Stomach smooth muscle (tissue), 2 donors: ENCODE data around the gene ZNF124.
A peak's percentile ranks its signal among the peaks of the same experiment; 100 is the strongest.
"Not testable (repeated sequence)": the region's sequence is repeated elsewhere in the genome, so short reads cannot be mapped to it uniquely, and the experiment has no call there.

Experiments used
- H3K27ac ChIP-seq: one replicate; pipeline ENCODE4 v1.7.0; 2013; ENCODE audit warnings: mild to moderate bottlenecking, low read length, inconsistent platforms
- H3K27me3 ChIP-seq, 2 donors: one replicate each; pipeline ENCODE4 v1.7.0; 2013; ENCODE audit warnings: low read length in 2 of 2; ENCODE audit not compliant: insufficient read depth in 2 of 2, control insufficient read depth in 1 of 2
- H3K36me3 ChIP-seq, 2 donors: one replicate each; pipeline ENCODE4 v1.7.0; 2013; ENCODE audit warnings: low read length in 2 of 2; ENCODE audit not compliant: control insufficient read depth in 2 of 2, insufficient read depth in 2 of 2
- H3K4me1 ChIP-seq: one replicate; pipeline ENCODE4 v1.7.0; 2013; ENCODE audit warnings: low read length; ENCODE audit not compliant: control insufficient read depth, insufficient read depth
- H3K4me3 ChIP-seq, 2 donors: one replicate each; pipeline ENCODE4 v1.7.0; 2013; ENCODE audit warnings: low read length in 2 of 2
- H3K9ac ChIP-seq, 2 donors: one replicate each; pipeline ENCODE4 v1.7.0; 2013; ENCODE audit warnings: low read length in 2 of 2, mild to moderate bottlenecking in 1 of 2
- H3K9me3 ChIP-seq, 2 donors: one replicate each; pipeline ENCODE4 v1.7.0; 2013; ENCODE audit warnings: low read length in 2 of 2; ENCODE audit not compliant: control insufficient read depth in 2 of 2
- donor health status: healthy.
- donor health status: Pancreatic carcinoma.

The ZNF124 gene

GRCh38 chr1:247127519-247128282, 44.1 kb downstream of the ZNF124 start:
- not testable (repeated sequence) for H3K27ac ChIP-seq, H3K9me3 ChIP-seq, H3K36me3 ChIP-seq, H3K9ac ChIP-seq, H3K4me1 ChIP-seq, H3K27me3 ChIP-seq
- H3K4me3 ChIP-seq, result peak overlapping the region in 1 of 2 donors; percentile 35

- not testable (repeated sequence) for H3K4me3 ChIP-seq, H3K9ac ChIP-seq, H3K27ac ChIP-seq, H3K4me1 ChIP-seq, H3K36me3 ChIP-seq, H3K27me3 ChIP-seq, H3K9me3 ChIP-seq
These were observed 45.2 kb downstream of the ZNF124 start for GRCh38 chr1:247126601-247127000.

GRCh38 chr1:247126166-247126565, 45.7 kb downstream of the ZNF124 start:
- H3K4me3 ChIP-seq, result not testable (repeated sequence)

DNA sequence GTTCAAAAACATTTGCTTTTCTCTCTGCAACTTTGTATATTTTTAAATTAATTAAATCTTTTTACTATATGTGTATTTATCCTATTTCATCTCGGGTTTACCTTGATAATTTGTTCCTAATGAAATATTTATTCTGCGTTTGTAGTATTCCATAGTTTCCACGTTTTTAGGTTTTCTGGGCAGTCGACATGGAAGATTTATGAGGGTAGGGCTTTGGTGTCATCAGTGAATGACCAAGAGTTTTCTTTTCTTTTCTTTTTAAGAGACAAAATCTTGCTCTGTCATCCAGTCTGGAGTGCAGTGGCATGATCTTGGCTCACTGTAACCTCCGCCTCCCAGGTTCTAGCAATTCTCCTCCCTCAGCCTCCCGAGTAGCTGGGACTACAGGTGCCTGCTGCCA, 50.4 kb downstream of the ZNF124 start:
- Histone ChIP-seq H3K27me3 (no peaks in the 10 kb centered on the region), H3K36me3 (no peaks in the 10 kb centered on the region), H3K9me3 (no peaks in the 10 kb centered on the region), H3K9ac (no peak overlapping the region), H3K27ac (no peak overlapping the region), H3K4me1 (no peaks in the 10 kb centered on the region), H3K4me3 (no peak overlapping the region)

More at GRCh38 chr1:247126166-247126565, 45.7 kb downstream of the ZNF124 start:
- not testable (repeated sequence) for H3K27ac ChIP-seq, H3K9ac ChIP-seq, H3K27me3 ChIP-seq, H3K36me3 ChIP-seq, H3K4me1 ChIP-seq, H3K9me3 ChIP-seq

DNA sequence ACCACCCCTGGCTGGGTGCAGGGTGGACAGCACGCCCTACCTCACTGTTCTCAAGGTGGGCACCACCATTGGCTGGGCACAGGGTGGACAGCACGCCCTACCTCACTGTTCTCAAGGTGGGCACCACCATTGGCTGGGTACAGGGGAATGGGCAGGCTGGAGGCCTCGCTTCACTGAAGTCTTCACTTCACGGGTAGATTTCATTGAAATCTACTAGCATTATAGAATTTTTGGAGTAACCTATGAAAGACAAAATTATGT, 51.5 kb downstream of the ZNF124 start:
- H3K27ac ChIP-seq, H3K27me3 ChIP-seq, H3K4me3 ChIP-seq, H3K9me3 ChIP-seq, H3K9ac ChIP-seq, H3K4me1 ChIP-seq, H3K36me3 ChIP-seq: not testable (repeated sequence)

GRCh38 chr1:247119600-247120407, 52.0 kb downstream of the ZNF124 start:
- Histone ChIP-seq H3K9me3 (no peaks in the 10 kb centered on the region), H3K4me1 (no peaks in the 10 kb centered on the region)

DNA sequence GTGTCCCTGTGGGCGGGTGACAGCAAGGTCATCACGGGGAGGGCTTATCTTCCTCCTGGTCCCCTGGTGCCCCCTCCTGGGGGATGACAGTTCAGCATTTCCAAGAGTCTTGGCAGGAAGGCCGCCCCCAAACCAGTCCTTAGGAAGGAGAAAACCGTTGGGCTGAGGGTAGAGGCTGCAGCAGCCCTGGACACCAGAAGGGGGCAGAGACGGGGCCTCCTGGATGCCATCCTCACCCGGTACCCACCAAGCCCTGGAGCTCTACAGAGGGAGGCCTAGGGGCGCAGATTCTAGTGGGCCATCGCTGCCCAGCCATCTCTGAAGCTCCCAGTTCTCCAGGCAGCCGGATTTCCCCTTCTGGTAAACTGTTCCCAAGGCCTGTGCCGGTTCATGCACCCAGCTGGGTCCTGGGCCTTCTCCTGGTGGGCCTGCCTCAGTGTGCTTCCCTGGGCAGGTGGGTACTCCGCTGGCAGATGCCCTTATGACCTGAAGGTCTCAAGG, 52.8 kb downstream of the ZNF124 start:
- H3K27ac ChIP-seq, result no peak overlapping the region
- H3K4me3 ChIP-seq, result no peak overlapping the region
- no peaks in the 10 kb centered on the region for H3K36me3 ChIP-seq
- no peak overlapping the region for H3K9ac ChIP-seq
- H3K27me3 ChIP-seq, result no peaks in the 10 kb centered on the region
- H3K9me3 ChIP-seq, result no peaks in the 10 kb centered on the region
- H3K4me1 ChIP-seq, result no peaks in the 10 kb centered on the region

More at GRCh38 chr1:247119600-247120407, 52.0 kb downstream of the ZNF124 start:
- no peak overlapping the region for H3K27ac ChIP-seq
- no peaks in the 10 kb centered on the region for H3K27me3 ChIP-seq
- H3K9ac ChIP-seq, result no peak overlapping the region
- H3K36me3 ChIP-seq, result no peaks in the 10 kb centered on the region
- H3K4me3 ChIP-seq, result no peak overlapping the region

- H3K36me3 ChIP-seq, result no peaks in the 10 kb centered on the region
- H3K4me3 ChIP-seq, result no peak overlapping the region
- no peaks in the 10 kb centered on the region for H3K27me3 ChIP-seq
- peaks cover 13% of the 10 kb centered on the region for H3K4me1 ChIP-seq
- no peaks in the 10 kb centered on the region for H3K9me3 ChIP-seq
- no peak overlapping the region for H3K9ac ChIP-seq
- no peak overlapping the region for H3K27ac ChIP-seq
These were observed 56.3 kb downstream of the ZNF124 start for GRCh38 chr1:247115545-247115944.

- no peaks in the 10 kb centered on the region for H3K9me3 ChIP-seq
- peaks cover 14% of the 10 kb centered on the region for H3K4me1 ChIP-seq
- H3K27ac ChIP-seq, result no peak overlapping the region
- no peak overlapping the region for H3K9ac ChIP-seq
- H3K4me3 ChIP-seq, result no peak overlapping the region
- no peaks in the 10 kb centered on the region for H3K36me3 ChIP-seq
- no peaks in the 10 kb centered on the region for H3K27me3 ChIP-seq
These were observed 56.7 kb downstream of the ZNF124 start for GRCh38 chr1:247115141-247115510.

DNA sequence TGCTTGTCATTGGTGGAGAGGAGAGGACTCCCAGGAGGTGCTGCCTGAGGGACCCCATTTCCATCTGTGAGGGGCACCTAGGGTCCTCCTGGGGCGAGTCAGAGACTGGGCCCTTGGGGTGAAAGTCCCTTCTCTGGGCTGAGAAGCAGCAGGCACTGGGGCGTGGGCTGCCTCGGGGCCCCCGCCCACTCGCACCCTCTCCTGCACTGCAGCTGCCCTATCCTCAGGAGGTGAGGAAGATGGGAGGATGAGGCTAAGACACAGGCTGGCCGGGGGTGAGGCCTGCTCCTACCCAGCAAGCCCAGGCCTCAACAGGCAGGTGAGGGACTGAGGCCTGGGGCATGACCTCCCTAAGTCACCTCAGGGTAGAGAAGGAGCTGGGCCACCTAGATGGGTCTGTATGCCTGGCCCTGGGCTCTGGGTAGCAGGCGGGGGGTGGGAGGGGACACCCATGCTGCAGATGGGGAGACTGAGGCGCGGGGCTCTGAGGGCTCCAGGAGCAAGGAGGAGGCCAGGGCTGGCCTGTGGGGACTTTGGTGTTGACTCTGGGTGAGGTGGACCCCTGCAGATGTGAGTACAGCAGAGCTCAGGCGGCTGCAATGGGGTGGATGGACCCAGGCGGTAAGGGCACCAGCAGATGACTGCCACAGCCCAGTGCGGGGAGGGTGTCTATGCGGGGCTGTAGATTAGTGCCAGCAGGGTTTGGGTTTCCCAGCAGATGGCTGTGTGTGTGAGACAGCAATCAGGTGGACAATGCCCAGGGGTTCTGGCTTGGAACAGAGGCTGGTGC, 57.3 kb downstream of the ZNF124 start:
- no peaks in the 10 kb centered on the region for H3K27me3 ChIP-seq
- no peak overlapping the region for H3K4me3 ChIP-seq
- H3K9me3 ChIP-seq, result no peaks in the 10 kb centered on the region
- H3K4me1 ChIP-seq, result peaks cover 14% of the 10 kb centered on the region
- H3K27ac ChIP-seq, result no peak overlapping the region
- H3K9ac ChIP-seq, result no peak overlapping the region
- no peaks in the 10 kb centered on the region for H3K36me3 ChIP-seq
